Measurements from ENCODE around the gene RHOC.
A peak's percentile ranks its signal among the peaks of the same experiment; 100 is the strongest.

The RHOC gene

GRCh38 chr1:112716133-112716720, 9.3 kb upstream of the RHOC start:
- H3K4me3 ChIP-seq (ENCODE audit: low read depth, low read length) = peak overlapping the region; percentile 60
- peak; percentile 72 for DNase-seq (ENCODE audit: low read depth)
- TF ChIP-seq CTCF (IDR thresholded peaks at IDR 0.05; ENCODE audit: control insufficient read depth, extremely low read depth, insufficient read depth) = peak; percentile 93

GRCh38 chr1:112715264-112716053, 8.5 kb upstream of the RHOC start, which contains the start of gene PPM1J:
PPM1J (minus strand) TSS chr1:112715332; CDS start chr1:112715301, 31 bp downstream.
- DNase-seq (ENCODE audit: low read depth) = no peak
- TF ChIP-seq CTCF (IDR thresholded peaks at IDR 0.05; ENCODE audit: control insufficient read depth, extremely low read depth, insufficient read depth) = no peak
- H3K4me3 ChIP-seq (ENCODE audit: low read depth, low read length) = peak within 1 kb of the TSS; percentile 60

- no peak for DNase-seq (ENCODE audit: low read depth)
- TF ChIP-seq CTCF (IDR thresholded peaks at IDR 0.05; ENCODE audit: control insufficient read depth, extremely low read depth, insufficient read depth) = peak; percentile 4; the same call in 1 of the 2 replicates
- peak overlapping the region; percentile 60 for H3K4me3 ChIP-seq (ENCODE audit: low read depth, low read length)
These were observed 7.7 kb upstream of the RHOC start for GRCh38 chr1:112714313-112715263.

GRCh38 chr1:112713466-112714312, 6.8 kb upstream of the RHOC start:
- H3K4me3 ChIP-seq (ENCODE audit: low read depth, low read length) = peak overlapping the region; percentile 60
- no peak for DNase-seq (ENCODE audit: low read depth)
- no peak for TF ChIP-seq CTCF (IDR thresholded peaks at IDR 0.05; ENCODE audit: control insufficient read depth, extremely low read depth, insufficient read depth)

- no peak for DNase-seq (ENCODE audit: low read depth)
- TF ChIP-seq CTCF (IDR thresholded peaks at IDR 0.05; ENCODE audit: control insufficient read depth, extremely low read depth, insufficient read depth) = no peak
- H3K4me3 ChIP-seq (ENCODE audit: low read depth, low read length) = no peak overlapping the region
These were observed 5.8 kb upstream of the RHOC start for GRCh38 chr1:112712701-112713128.

GRCh38 chr1:112712191-112712590, 5.3 kb upstream of the RHOC start:
- TF ChIP-seq CTCF (IDR thresholded peaks at IDR 0.05; ENCODE audit: control insufficient read depth, extremely low read depth, insufficient read depth) = no peak
- DNase-seq (ENCODE audit: low read depth) = no peak

More at GRCh38 chr1:112712191-112712590, 5.3 kb upstream of the RHOC start:
- H3K4me3 ChIP-seq (ENCODE audit: low read depth, low read length) = no peak overlapping the region
